Measurements from ENCODE around the gene LRRC32.

DNA sequence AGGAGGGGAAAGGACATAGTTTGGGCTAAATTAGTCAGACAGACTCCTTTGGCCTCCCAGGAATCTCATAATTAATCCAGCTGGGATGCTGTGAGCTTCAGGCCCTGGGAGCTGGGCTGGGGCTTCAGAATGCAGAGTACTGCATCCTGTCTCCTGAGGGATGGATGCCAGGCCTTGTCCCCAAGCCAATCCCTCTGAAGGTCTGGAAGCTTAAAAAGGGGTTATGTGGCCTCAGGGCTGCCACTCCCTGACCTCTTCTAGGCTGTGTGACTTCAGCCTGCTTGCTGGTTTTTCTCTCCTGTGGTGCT lies 6.9 kb upstream of the LRRC32 start:
- no peak for TF ChIP-seq POLR2A (IDR thresholded peaks at IDR 0.05; ENCODE audit: low read depth, low read length)
- no peak for TF ChIP-seq POLR2AphosphoS5 (IDR thresholded peaks at IDR 0.05; ENCODE audit: low read depth, low read length)
